ENCODE data around the gene FBN1. TPM values are rescaled to one million over a fixed set of nuclear protein-coding genes. Genes with fewer than 3 reads are reported as not detected.

FBN1 gene
- total and polyA plus RNA-seq, 2 of the 13 experiments (the other 11 are each of a cell fraction or from before 2014, with no cell fraction given) = 1.5 to 3.0 TPM

- TF ChIP-seq ZNF687 (CRISPR knock-in tag; IDR thresholded peaks at IDR 0.05) = no peak
- TF ChIP-seq IRX3 (CRISPR knock-in tag; IDR thresholded peaks at IDR 0.05; ENCODE audit: borderline replicate concordance, low read depth) = no peak
- no peak for TF ChIP-seq FOXC1 (CRISPR knock-in tag; IDR thresholded peaks at IDR 0.05; ENCODE audit: borderline replicate concordance)
These were observed 129.4 kb downstream of the FBN1 start (continued) for GRCh38 chr15:48516121-48516520.

- H2AFZ ChIP-seq (ENCODE audit: low read length) = no peak overlapping the region
- in situ Hi-C loops (cut with HindIII; ENCODE audit: extremely low pct_ligation_motif_present, low pct_unique_long_range_greater_than_20kb) (loop anchor here (10.0 kb wide), 1 partner anchor 161 kb away; no protein-coding TSS in a partner anchor), intact Hi-C loops (cut with micrococcal nuclease; ENCODE audit: unreplicated experiment) (loop anchor here (10.0 kb wide), 1 partner anchor 101 kb away; no protein-coding TSS in a partner anchor)
- H3K79me2 ChIP-seq (ENCODE audit: insufficient read depth, low read length) = no peaks in the 10 kb centered on the region
- no peak overlapping the region for H3K4me2 ChIP-seq (ENCODE audit: low read depth, low read length)
- H3K4me3 ChIP-seq (replicated peaks in 1 of 3; ENCODE audit: insufficient read depth in 1 of 3, low read depth in 2 of 3, low read length in 3 of 3) = no peak overlapping the region
- no peaks in the 10 kb centered on the region for H3K27me3 ChIP-seq (ENCODE audit: control insufficient read depth in 1 of 2, insufficient read depth in 2 of 2, low read length in 2 of 2)
- POLR2A ChIA-PET = no interaction called here
- WGBS (ENCODE audit: low lambda C conversion rate) = 47% methylated on average over 2 of the region's 2 CpGs
- no peak overlapping the region for H3K27ac ChIP-seq (ENCODE audit: extremely low read length, insufficient read depth, low read length)
- no peaks in the 10 kb centered on the region for H3K9me3 ChIP-seq (ENCODE audit: low read length)
- CTCF ChIA-PET (ENCODE audit: low intra/inter-chr PET ratio, low total read pairs) = no interaction called here
- H3K9ac ChIP-seq (ENCODE audit: insufficient read depth, low read depth, low read length) = no peak overlapping the region
- H3K4me1 ChIP-seq (ENCODE audit: insufficient read depth, low read length) = no peaks in the 10 kb centered on the region
- FAIRE-seq (no peak), ATAC-seq (peak; percentile 34; the same call in 1 of the 3 replicates), DNase-seq (ENCODE audit: low spot score) (no peak)
- H4K20me1 ChIP-seq (ENCODE audit: insufficient read depth, low read length) = no peaks in the 10 kb centered on the region
- BruUV-seq (replicated peaks) = no TSS peak
- no peaks in the 10 kb centered on the region for H3K36me3 ChIP-seq (replicated peaks in 1 of 2; ENCODE audit: control insufficient read depth in 1 of 2, insufficient read depth in 2 of 2, low read length in 2 of 2)
- no peak for TF ChIP-seq ZBTB7A (CRISPR knock-in tag; IDR thresholded peaks at IDR 0.05)
- TF ChIP-seq ZNF619 (CRISPR knock-in tag; IDR thresholded peaks at IDR 0.05) = no peak
- TF ChIP-seq ZMYM2 (CRISPR knock-in tag; IDR thresholded peaks at IDR 0.05) = no peak
- no peak for TF ChIP-seq ZNF142 (CRISPR knock-in tag; IDR thresholded peaks at IDR 0.05)
- no peak for TF ChIP-seq GZF1 (CRISPR knock-in tag; IDR thresholded peaks at IDR 0.05)
- TF ChIP-seq ZFY (CRISPR knock-in tag; IDR thresholded peaks at IDR 0.05) = no peak
- TF ChIP-seq ZBTB25 (CRISPR knock-in tag; IDR thresholded peaks at IDR 0.05) = no peak
- no peak for TF ChIP-seq ZNF597 (CRISPR knock-in tag; IDR thresholded peaks at IDR 0.05)
These were observed 130.0 kb downstream of the FBN1 start for GRCh38 chr15:48515500-48515899.
